HL-60 (cell line): Measurements from ENCODE around the gene PLCB1.

Experiments
- DNase-seq, 2 experiments: peaks; one replicate each; pipeline ENCODE4 v3.0.0-alpha.2; 2010 to 2020; ENCODE audit warnings: low read depth in 1 of 2, low spot score in 1 of 2
- H3K27ac ChIP-seq: fragments of 250-450 bp; sonication (Bioruptor Pico); replicated peaks from 2 replicates; pipeline ENCODE4 v1.5.1; 2020; ENCODE audit warnings: mild to moderate bottlenecking, moderate library complexity
- H3K27me3 ChIP-seq: fragments of 250-450 bp; sonication (Bioruptor Pico); 2 replicates; pipeline ENCODE4 v1.5.1; 2021; ENCODE audit warnings: mild to moderate bottlenecking, moderate library complexity; ENCODE audit not compliant: insufficient read depth, poor library complexity, severe bottlenecking
- H3K4me3 ChIP-seq: replicated peaks from 2 replicates; pipeline ENCODE4 v1.5.1; 2011; ENCODE audit warnings: mild to moderate bottlenecking, control low read depth, low read length; ENCODE audit not compliant: insufficient read depth
- GABPA ChIP-seq: IDR thresholded peaks from 2 replicates; pipeline ENCODE4 v1.6.1; 2012; ENCODE audit warnings: low read depth
- POLR2AphosphoS5 ChIP-seq: IDR thresholded peaks from 2 replicates; pipeline ENCODE4 v1.6.1; 2012; ENCODE audit warnings: low read depth
- SPI1 ChIP-seq: IDR thresholded peaks from 2 replicates; pipeline ENCODE4 v1.6.1; 2012; ENCODE audit warnings: low read depth, mild to moderate bottlenecking, borderline replicate concordance
- TF ChIP-seq, protein P1 (sequence below): IDR thresholded peaks from 2 replicates; pipeline ENCODE4 v1.6.1; 2012; ENCODE audit warnings: low read depth; ENCODE audit not compliant: insufficient replicate concordance
- TF ChIP-seq, protein P2 (sequence below): IDR thresholded peaks from one replicate; pipeline ENCODE4 v1.5.1; 2011; ENCODE audit warnings: low read length, control low read depth, inconsistent platforms; ENCODE audit not compliant: insufficient read depth

Gene PLCB1

DNA sequence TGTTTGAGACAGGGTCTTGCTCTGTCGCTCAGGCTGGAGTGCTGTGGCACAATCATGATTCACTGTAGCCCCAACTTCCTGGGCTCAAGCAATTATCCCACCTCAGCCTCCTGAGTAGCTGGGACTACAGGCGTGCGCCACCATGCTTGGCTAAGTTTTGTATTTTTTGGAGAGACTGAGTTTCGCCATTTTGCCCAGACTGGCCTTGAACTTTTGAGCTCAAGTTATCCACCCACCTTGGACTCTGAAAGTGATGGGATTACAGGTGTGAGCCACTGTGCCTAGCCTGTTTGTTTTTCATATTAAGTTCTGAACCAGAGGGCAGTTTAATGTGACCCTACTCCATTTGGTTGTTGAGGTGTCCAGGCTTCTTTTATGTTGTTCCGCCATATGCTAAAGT is 194.8 kb downstream of the PLCB1 start:
- H3K27me3 ChIP-seq: no peaks in the 10 kb centered on the region
- no peak overlapping the region for H3K27ac ChIP-seq
- H3K4me3 ChIP-seq: no peak overlapping the region
- TF ChIP-seq, protein P1, sequence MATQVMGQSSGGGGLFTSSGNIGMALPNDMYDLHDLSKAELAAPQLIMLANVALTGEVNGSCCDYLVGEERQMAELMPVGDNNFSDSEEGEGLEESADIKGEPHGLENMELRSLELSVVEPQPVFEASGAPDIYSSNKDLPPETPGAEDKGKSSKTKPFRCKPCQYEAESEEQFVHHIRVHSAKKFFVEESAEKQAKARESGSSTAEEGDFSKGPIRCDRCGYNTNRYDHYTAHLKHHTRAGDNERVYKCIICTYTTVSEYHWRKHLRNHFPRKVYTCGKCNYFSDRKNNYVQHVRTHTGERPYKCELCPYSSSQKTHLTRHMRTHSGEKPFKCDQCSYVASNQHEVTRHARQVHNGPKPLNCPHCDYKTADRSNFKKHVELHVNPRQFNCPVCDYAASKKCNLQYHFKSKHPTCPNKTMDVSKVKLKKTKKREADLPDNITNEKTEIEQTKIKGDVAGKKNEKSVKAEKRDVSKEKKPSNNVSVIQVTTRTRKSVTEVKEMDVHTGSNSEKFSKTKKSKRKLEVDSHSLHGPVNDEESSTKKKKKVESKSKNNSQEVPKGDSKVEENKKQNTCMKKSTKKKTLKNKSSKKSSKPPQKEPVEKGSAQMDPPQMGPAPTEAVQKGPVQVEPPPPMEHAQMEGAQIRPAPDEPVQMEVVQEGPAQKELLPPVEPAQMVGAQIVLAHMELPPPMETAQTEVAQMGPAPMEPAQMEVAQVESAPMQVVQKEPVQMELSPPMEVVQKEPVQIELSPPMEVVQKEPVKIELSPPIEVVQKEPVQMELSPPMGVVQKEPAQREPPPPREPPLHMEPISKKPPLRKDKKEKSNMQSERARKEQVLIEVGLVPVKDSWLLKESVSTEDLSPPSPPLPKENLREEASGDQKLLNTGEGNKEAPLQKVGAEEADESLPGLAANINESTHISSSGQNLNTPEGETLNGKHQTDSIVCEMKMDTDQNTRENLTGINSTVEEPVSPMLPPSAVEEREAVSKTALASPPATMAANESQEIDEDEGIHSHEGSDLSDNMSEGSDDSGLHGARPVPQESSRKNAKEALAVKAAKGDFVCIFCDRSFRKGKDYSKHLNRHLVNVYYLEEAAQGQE: no peak
- TF ChIP-seq SPI1: no peak
- no peak for TF ChIP-seq GABPA
- no peak for TF ChIP-seq POLR2AphosphoS5
- TF ChIP-seq, protein P2, sequence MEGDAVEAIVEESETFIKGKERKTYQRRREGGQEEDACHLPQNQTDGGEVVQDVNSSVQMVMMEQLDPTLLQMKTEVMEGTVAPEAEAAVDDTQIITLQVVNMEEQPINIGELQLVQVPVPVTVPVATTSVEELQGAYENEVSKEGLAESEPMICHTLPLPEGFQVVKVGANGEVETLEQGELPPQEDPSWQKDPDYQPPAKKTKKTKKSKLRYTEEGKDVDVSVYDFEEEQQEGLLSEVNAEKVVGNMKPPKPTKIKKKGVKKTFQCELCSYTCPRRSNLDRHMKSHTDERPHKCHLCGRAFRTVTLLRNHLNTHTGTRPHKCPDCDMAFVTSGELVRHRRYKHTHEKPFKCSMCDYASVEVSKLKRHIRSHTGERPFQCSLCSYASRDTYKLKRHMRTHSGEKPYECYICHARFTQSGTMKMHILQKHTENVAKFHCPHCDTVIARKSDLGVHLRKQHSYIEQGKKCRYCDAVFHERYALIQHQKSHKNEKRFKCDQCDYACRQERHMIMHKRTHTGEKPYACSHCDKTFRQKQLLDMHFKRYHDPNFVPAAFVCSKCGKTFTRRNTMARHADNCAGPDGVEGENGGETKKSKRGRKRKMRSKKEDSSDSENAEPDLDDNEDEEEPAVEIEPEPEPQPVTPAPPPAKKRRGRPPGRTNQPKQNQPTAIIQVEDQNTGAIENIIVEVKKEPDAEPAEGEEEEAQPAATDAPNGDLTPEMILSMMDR: no peak
- no peak for DNase-seq

DNA sequence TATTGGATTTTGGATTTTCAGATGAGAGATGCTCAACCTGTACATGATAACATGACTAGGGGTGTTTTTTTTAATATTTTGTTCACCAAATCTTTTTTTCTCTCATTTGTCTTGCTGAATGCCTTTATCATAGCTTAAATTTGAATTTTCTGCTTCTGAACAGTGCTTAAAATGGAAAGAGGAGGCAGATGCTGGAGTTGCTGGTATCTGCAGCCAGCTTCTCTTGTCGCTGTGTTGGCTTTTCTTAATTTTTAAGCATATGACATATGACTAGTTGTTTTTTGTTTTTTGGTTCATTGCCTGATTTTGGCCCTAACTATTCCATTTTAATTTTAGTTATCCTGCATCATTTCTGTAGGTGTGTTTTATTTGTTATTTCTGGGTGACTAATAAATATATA is 196.1 kb downstream of the PLCB1 start:
- Histone ChIP-seq H3K27ac (no peak overlapping the region), H3K27me3 (no peaks in the 10 kb centered on the region), H3K4me3 (no peak overlapping the region)
- DNase-seq: no peak
- TF ChIP-seq GABPA: no peak
- TF ChIP-seq, protein P1: no peak
- no peak for TF ChIP-seq POLR2AphosphoS5
- TF ChIP-seq, protein P2: no peak
- no peak for TF ChIP-seq SPI1

- Histone ChIP-seq H3K4me3 (no peak overlapping the region), H3K27me3 (no peaks in the 10 kb centered on the region), H3K27ac (peak overlapping the region; percentile 12; the same call in 1 of the 2 replicates)
- TF ChIP-seq, protein P2: no peak
- no peak for TF ChIP-seq GABPA
- TF ChIP-seq, protein P1: no peak
- no peak for TF ChIP-seq POLR2AphosphoS5
- TF ChIP-seq SPI1: no peak
- peak; percentile 41 to 75 for DNase-seq
Observed at GRCh38 chr20:8330319-8330784, 198.3 kb downstream of the PLCB1 start.
